GM19239 (cell line): Measurements from ENCODE around the gene CAMSAP2.

Experiments
- DNase-seq: peaks from one replicate; pipeline ENCODE4 v3.0.0; 2011; ENCODE audit warnings: low spot score; ENCODE audit not compliant: insufficient read length
- FAIRE-seq: peaks from 2 replicates; lab custom pipeline; 2011; peaks lifted over from hg19 to GRCh38; lab: Jason Lieb, UNC

CAMSAP2 gene

DNA sequence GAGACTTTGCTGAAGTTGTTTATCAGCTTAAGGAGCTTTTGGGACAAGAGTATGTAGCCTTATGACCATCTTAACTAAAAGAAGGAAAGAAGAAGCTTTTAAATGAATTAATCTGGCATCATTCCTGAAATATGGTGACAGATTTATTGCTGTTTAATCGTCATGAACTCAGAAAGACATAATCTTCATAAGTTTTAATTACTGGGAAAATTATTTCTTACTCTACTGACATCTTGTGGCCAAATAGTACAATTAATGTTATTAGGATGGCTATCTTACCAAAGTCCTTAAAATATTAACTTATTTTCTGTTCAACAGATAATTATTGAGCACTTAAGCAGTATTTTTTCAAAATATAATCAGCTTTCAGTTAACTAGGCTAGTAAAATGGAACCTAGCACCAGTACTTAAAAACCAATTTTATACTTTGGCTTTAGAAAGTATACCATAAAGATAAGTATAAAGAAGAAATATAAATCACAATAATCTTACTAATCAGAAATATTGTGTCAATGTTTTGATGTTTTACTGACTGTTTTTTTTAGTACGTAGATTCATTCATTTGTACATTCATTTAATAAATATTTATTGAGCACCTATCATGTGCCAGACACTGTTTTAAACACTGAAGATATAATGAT, 99.4 kb downstream of the CAMSAP2 start:
- FAIRE-seq: peak; percentile 66
- DNase-seq: no peak

DNA sequence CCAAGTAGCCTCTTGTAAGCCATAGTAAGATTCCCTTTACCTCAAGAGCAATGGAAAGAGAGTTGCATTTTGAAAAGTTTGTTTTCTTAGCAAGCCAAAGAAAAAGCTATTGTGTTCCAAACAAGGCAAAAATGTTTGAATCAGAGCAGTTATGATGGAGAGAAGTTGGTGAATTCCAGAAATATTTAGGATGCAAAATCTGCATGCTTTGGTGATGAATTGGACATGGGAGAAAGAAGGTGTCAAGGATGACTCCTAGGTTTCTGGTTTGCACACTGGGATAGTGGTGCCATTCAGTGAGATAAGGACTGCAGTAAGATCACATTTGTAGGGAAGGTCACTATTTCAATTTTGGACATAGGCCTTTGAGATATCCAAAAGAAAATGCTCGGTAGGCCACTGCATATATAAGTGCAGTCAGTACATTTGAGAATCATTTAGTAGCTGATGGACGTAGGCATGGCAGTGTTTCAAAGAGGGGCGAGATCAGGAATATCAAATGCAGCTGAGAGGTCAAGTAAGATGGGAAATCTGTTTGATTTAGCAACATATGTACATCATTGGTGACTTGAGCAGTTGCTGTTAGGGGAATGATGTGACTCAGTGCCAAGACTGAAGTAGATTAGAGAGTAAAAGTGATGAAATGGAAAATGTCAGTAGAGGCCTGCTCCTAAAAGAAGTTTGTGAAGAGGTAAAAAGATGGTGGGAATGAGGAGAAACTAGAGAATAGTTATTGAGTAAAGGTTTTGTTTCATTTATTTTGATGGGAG, 100.2 kb downstream of the CAMSAP2 start:
- DNase-seq: no peak
- FAIRE-seq: peak; percentile 58

DNA sequence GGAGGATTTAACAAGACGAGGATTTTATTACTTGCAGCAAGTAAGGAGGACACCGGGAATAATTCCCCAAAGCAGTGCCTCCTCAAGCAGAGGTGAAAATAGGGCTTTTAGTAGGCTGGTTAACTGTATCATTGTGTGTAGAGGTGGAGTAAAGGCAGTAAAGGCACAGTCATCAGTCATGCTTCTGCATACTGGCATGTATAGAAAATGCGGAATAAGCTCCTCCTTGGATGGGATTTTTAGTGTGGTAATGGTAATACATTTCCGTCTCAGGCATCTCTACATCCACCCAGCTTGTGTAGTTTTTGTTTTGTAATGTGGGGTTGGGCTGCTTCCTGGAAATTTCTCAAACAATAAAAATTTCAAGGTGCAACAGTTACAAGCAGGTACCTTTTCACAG, 106.7 kb downstream of the CAMSAP2 start:
- DNase-seq: no peak
- FAIRE-seq: no peak

DNA sequence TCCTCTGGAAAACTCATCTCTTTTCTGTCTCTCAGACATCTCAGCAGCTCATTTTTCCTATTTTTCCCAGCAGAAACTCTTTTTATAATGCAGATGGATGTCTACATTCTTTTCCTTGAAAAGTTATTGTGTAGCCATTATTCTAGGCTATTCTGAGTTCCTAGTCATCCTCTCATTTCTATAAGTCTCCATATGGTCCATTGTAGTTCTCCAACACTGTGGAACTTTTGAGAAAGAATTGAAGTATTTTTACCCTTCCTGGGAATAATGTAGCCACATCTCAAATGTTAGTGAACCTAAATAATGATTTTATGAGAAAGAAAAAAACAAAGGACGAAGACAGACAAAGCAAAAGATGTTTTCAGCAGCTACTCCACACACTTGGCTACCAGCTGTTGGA, 107.7 kb downstream of the CAMSAP2 start:
- FAIRE-seq (no peak), DNase-seq (no peak)

DNA sequence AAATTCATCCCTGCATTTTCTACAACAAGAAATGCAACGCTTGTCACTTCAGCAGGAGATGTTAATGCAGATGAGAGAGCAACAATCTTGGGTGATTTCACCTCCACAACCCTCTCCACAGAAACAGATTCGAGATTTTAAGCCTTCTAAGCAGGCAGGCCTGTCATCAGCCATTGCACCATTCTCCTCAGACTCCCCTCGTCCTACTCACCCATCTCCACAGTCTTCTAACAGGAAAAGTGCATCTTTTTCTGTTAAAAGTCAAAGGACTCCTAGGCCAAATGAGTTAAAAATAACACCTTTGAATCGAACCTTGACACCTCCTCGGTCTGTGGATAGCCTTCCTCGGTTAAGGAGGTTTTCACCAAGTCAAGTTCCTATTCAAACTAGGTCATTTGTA, 110.7 kb downstream of the CAMSAP2 start:
- FAIRE-seq: no peak
- DNase-seq: no peak

DNA sequence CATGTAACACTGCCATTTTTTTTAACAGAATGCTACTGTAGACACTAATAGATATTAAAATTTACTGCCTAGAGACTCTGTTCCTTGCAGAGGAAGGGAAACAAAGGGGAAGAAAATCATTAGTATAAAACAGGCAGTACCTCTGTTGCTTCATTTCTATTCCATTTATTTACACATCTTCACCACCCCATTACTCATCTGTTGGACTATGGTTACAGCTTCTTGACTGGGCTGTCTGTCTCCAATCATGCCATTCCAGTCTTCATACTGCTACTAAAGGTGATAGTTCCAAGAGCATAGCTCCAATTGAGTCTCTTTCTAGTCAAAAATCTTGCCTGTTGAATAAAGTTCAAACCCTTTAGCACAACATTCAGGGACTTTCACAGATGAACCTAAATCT, 111.9 kb downstream of the CAMSAP2 start:
- no peak for DNase-seq
- FAIRE-seq: no peak

DNA sequence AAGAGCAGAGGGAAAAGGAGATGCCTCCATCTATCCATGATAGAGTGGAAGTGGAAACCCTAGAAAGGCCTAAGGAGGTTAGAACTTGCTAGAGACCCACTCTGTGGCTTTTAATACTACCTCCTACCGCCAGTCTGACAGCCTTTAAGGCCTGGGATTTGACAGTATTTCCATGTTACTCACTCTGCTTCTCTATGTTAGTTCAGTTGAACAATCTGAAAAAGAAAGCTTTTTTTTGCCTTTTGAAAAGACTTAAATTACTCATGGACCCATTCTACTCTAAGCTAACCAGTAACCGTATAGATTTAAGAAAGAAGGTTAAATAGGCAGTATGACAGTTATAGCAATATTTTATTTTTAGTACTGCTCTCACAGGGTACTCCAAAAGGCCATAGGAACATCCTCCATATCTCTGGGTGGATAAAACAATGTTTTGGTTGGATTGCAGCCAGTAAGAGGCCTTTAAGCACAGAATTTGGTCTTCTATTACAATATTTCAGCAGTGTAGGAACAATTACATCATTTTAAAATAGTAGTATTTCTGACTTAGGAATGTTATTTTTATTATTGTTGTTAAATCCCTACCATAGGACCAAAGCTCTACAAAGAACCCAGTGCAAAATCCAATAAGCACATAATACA, 118.1 kb downstream of the CAMSAP2 start:
- FAIRE-seq (no peak), DNase-seq (no peak)

DNA sequence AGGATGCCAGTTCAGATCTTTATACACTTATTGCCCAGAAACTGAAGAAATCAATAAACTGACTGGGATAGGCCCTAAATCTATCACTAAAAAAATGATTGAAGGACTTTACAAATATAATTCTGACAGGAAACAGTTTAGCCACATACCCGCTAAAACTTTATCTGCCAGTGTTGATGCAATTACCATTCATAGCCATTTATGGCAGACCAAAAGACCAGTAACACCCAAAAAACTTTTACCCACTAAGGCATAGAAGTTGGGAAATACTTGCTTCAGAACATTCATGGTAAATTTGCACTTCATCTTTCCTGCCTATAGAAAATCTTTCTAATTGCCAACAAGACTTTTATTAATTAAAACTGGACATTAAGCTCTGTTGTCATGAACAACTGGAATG, 119.1 kb downstream of the CAMSAP2 start:
- DNase-seq (no peak), FAIRE-seq (no peak)

DNA sequence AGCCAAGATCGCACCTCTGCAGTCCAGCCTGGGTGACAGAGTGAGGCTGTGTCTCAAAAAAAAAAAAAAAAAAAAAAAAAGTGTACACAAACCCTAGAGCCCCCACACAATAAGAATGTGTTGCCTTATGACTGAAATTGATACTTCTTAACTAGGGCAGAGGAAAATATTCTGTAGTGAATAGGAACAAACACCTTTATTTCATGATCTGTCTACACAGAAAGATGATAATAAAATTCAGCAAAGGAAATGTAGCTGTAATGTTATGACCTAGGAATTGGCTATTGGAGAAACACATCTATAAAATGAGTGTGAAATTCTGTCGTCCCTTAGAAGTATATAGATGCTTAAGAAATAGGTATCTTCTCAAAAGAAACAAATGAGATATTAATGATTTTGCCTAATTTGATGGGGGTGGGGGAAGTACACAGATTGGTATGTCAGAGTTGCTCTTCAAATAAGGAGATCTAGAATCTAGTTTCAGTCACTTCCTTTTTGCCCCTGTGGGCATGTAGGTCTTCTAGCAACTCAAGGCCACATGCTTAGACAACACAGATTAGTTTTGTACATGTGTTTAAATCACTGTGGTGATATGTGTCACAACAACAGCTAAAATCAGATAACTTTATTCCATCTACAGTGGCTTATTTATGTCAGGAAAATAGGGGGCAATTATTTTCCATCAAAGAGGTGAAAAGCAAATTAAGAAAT, 123.4 kb downstream of the CAMSAP2 start:
- DNase-seq: no peak
- peak; percentile 66 for FAIRE-seq

DNA sequence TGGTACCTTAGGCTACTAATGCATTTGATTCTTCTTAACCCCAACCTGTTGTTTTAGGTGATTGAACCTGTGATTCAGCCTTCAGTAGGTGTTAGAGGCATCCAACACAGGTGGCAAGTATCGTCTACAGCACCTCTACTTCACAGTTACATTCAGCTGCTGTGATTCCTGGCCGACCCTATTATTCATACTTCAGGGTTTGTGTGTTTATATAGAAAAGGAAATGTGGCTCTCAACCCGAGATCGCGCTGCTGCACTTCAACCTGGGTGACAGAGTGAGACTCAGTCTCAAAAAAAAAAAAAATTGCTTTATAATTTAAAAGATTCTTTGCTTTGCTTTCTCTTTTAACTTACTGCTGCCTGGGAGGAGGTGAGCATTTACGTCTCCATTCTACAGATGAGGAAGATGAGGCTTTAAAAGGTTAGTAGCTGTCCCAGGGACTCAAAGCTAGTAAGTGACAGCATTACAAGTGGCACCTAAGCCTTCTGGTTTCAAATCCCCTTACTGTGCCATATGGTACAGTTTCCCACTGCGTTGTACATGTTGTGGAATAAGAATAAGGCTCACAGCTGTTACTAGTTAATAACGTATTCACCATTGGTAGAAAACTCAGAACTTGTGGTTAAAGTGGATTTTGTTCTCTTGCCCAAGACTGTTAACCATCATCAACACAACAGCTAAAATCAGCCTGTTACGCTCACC, 124.2 kb downstream of the CAMSAP2 start:
- no peak for DNase-seq
- peak; percentile 85 for FAIRE-seq

DNA sequence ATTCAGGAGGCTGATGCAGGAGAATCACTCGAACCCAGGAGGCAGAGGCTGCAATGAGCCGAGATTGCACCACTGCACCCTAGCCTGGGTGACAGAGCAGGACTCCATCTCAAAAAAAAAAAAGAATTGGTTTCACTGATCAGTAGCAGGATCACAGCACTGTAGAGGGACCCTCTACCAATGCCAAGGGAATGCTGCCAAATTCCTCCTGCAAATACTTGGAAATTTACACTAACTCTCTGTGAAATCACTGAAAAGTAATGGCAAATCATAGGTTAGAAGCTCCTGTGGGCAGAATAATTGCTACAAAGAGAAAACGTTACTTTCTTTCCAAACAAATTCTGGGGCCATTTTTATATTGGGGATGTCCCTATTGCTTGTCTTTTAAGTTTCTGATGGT, 127.4 kb downstream of the CAMSAP2 start:
- no peak for DNase-seq
- FAIRE-seq: no peak

DNA sequence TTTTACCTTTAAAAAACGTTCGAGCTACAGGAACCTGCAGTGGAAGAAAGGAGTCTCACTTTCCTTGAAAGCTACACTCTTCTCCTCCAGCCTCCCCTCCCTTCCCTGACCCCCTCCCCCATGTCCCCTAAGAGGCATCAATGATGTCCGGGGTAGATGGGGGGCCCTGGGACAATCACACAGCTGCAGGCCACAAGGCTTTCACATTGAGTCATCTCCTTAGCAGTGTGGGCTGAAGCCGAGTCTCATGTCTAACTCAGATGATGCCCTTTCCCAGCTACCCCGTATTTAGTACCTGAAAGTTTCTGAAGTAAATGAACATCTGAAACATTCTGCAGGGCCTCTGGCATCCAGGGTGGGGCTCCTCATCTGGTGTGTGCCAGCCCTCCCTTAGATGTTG, 127.8 kb downstream of the CAMSAP2 start:
- peak; percentile 99 for FAIRE-seq
- DNase-seq: peak; percentile 63

DNA sequence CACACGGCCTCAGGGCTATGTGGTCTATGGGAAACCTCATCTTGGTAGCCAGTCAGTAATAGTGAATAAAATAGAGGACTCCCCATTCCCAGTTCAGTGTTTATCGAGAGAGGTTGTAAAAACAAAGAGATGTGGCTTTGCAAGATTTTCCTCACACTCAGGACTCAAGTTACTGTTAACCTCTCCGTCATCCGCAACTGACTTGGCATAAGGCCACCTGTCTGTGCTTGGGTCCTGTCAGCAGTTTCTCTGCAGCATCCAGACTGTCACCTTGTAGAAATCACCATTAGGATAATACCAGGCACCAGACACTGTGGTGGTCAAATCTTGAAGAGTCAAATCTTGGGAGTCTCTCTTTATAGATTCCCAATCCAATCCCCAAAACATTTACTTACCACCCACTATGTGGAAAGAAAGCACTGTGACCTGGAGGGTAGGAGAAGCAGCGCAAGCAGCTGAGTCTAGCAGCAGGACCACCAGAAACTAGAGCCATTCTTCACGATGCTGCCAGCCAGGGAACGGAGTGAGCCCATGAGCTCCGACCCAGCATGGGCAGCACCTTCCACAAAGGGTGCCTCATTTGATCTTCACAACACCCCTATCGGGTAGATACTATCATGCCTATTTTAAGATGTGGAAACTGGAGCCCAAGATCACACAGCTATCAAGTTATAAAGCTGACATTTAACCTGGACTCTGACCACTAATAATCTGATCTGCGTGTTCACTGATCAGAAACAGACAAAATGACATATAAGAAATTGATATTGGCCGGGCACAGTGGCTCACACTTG, 128.5 kb downstream of the CAMSAP2 start:
- FAIRE-seq (no peak), DNase-seq (no peak)

DNA sequence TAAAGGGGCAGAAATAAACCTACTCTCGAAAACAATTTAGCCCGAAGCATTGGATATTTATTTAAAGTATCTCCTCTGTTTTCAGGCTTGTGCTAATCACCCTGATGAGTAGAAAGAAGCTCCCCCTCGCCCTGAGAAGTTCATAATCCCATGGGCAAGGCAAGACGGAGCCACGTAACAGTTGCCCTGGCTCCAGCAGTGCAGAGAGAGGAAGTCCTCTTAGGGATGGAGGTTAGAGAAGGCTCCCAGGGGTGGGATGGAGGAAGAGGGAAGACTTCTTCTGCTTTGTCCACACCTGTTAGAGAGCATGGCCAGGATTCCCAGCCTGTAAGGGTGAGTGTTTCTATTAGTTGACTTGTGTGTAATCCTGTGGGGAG, 130.7 kb downstream of the CAMSAP2 start:
- DNase-seq (no peak), FAIRE-seq (peak; percentile 23)

DNA sequence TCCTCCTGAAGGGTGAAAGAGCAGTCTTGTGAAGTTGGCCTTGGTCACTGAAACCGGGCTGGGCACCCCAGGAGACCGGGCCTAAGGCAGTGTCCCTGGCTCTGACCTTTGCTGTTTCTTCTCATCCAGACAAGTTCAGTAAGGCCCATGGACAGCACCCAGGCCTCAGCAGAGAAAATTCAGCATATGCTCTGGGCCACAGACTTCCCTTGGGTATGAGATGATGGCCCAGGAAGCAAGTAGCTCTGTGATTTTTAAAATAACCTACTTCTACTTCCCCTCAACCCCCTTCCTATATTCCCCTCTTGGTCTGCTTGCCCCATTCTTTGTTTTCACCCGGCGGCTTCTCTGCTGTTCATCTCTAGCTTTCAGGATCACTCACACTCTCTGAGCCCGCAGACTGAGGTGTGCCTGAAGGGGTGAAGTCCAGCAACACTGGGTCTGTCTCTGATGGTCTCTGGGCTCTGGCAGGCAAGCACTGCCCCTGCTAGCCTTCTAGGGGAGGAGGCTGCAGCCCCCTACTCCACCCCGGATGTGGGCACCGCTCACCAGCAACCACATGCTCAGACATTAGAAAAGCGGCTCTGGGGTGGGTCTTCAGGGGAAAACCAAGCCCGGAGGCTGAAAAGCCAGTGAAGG, 131.2 kb downstream of the CAMSAP2 start:
- DNase-seq (no peak), FAIRE-seq (peak; percentile 91)

DNA sequence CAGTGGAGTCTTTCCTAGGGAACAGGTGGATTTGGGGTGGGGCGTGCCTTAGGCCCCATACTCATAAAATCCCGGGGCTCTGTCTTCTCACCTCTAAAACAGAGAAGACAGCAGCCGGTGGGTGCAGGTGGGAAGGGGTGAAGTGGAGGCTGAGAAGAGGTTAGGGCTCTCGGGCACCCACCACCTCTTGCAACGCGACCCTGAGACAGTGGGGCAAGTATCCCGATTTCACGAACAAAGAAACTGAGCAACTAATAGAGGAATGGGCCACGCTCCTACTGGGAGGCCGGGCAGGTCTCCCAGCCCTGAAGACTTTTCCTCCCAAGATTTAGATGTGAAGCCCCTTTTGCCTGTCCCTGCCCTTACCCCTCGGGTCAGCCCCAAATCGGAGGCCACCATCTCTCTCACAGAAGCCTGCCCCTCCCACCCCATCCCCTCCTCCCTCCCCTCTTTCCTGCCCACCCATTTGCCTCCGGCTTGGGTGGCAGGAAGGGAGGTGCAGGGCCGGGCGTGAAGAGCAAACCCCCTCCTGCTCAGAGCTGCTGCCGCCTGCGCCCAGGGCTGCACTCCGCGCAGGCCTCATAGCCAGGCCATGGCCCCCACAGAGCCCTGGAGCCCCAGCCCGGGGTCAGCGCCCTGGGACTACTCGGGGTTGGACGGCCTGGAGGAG, 133.9 kb downstream of the CAMSAP2 start, which contains the start of gene GPR25:
Gene GPR25 (plus strand): TSS at position 536 of the 670 bp plus-strand sequence. CDS start 57 bp downstream, at position 593.
- no peak for DNase-seq
- no peak for FAIRE-seq

DNA sequence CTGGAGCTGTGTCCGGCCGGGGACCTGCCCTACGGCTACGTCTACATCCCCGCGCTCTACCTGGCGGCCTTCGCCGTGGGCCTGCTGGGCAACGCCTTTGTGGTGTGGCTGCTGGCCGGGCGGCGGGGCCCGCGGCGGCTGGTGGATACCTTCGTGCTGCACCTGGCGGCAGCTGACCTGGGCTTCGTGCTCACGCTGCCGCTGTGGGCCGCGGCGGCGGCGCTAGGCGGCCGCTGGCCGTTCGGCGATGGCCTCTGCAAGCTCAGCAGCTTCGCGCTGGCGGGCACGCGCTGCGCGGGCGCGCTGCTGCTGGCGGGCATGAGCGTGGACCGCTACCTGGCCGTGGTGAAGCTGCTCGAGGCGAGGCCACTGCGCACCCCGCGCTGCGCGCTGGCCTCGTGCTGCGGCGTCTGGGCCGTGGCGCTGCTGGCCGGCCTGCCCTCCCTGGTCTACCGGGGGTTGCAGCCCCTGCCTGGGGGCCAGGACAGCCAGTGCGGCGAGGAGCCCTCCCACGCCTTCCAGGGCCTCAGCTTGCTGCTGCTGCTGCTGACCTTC, 134.5 kb downstream of the CAMSAP2 start:
- FAIRE-seq (no peak), DNase-seq (no peak)
